Measurements from ENCODE around the gene MYCBP2.

GRCh38 chr13:77207943-77208342 is 119.0 kb downstream of the MYCBP2 start:
- TF ChIP-seq CTCF (tag by site-specific recombination; IDR thresholded peaks at IDR 0.05): no peak
- TF ChIP-seq ZNF785 (tag by site-specific recombination; IDR thresholded peaks at IDR 0.05): no peak
- TF ChIP-seq ZNF707 (tag by site-specific recombination; IDR thresholded peaks at IDR 0.05): no peak
- no peak for TF ChIP-seq AEBP2 (tag by site-specific recombination; IDR thresholded peaks at IDR 0.05; ENCODE audit: borderline replicate concordance)

Measured in HEK293 (cell line).